GM19463 (cell line): ENCODE measurements around the gene SERPINA9.
"Not testable (repeated sequence)": the region's sequence is repeated elsewhere in the genome, so short reads cannot be mapped to it uniquely, and the experiment has no call there.

Experiments used
- ATAC-seq: cut with Tn5 transposase; IDR thresholded peaks from one replicate; pipeline ENCODE4 v1.9.1; 2021; ENCODE audit warnings: mild to moderate bottlenecking, moderate library complexity; ENCODE audit not compliant: unreplicated experiment

SERPINA9 gene

GRCh38 chr14:94486883-94487282 lies 10.9 kb upstream of the SERPINA9 start:
- ATAC-seq, result no peak

GRCh38 chr14:94485944-94486841 lies 10.2 kb upstream of the SERPINA9 start:
- ATAC-seq, result no peak

- no peak for ATAC-seq
Observed at GRCh38 chr14:94484481-94484880, 8.5 kb upstream of the SERPINA9 start.

- no peak for ATAC-seq
Observed at GRCh38 chr14:94483729-94484275, 7.8 kb upstream of the SERPINA9 start.

- peak; percentile 71 for ATAC-seq
Observed at GRCh38 chr14:94483071-94483451, 7.1 kb upstream of the SERPINA9 start.

- not testable (repeated sequence) for ATAC-seq
Observed at GRCh38 chr14:94482132-94483070, 6.4 kb upstream of the SERPINA9 start.

GRCh38 chr14:94481468-94482131 lies 5.6 kb upstream of the SERPINA9 start:
- ATAC-seq, result peak; percentile 67

GRCh38 chr14:94480809-94481208 lies 4.8 kb upstream of the SERPINA9 start:
- no peak for ATAC-seq

- ATAC-seq, result no peak
Observed at GRCh38 chr14:94478420-94478819, 2.4 kb upstream of the SERPINA9 start.

GRCh38 chr14:94474581-94475031 lies 1.4 kb downstream of the SERPINA9 start:
- no peak for ATAC-seq

- no peak for ATAC-seq
Observed at GRCh38 chr14:94473666-94474410, 2.2 kb downstream of the SERPINA9 start.

GRCh38 chr14:94472842-94473241 lies 3.2 kb downstream of the SERPINA9 start:
- no peak for ATAC-seq

- ATAC-seq, result no peak
Observed at GRCh38 chr14:94471045-94471444, 5.0 kb downstream of the SERPINA9 start.

- no peak for ATAC-seq
Observed at GRCh38 chr14:94470311-94470710, 5.7 kb downstream of the SERPINA9 start.

GRCh38 chr14:94469261-94469660 lies 6.7 kb downstream of the SERPINA9 start:
- no peak for ATAC-seq

- no peak for ATAC-seq
Observed at GRCh38 chr14:94467728-94468520, 8.1 kb downstream of the SERPINA9 start.

- ATAC-seq, result no peak
Observed at GRCh38 chr14:94466706-94467370, 9.2 kb downstream of the SERPINA9 start.

GRCh38 chr14:94465042-94465441 lies 11.0 kb downstream of the SERPINA9 start:
- no peak for ATAC-seq

- ATAC-seq, result no peak
Observed at GRCh38 chr14:94464290-94464689, 11.7 kb downstream of the SERPINA9 start.
